Uterus (tissue), 2 donors: ENCODE results near the gene BAHCC1.

Experiments used
- POLR2A ChIP-seq, 2 donors: fragments of 450-650 bp; IDR thresholded peaks; one replicate each; pipeline ENCODE4 v1.6.1; 2016; ENCODE audit warnings: antibody characterized with exemption in 2 of 2, mild to moderate bottlenecking in 1 of 2, moderate library complexity in 1 of 2
- TF ChIP-seq, protein P1 (sequence below), 4 experiments: fragments of 200-600 bp in 2 of 4; fragments of 450-650 bp in 2 of 4; sonication (generic) in 2 of 4; IDR thresholded peaks; one replicate each; pipeline ENCODE4 v1.5.1; 2016 to 2019; ENCODE audit warnings: antibody characterized with exemption in 4 of 4, mild to moderate bottlenecking in 2 of 4, moderate library complexity in 1 of 4

DNA sequence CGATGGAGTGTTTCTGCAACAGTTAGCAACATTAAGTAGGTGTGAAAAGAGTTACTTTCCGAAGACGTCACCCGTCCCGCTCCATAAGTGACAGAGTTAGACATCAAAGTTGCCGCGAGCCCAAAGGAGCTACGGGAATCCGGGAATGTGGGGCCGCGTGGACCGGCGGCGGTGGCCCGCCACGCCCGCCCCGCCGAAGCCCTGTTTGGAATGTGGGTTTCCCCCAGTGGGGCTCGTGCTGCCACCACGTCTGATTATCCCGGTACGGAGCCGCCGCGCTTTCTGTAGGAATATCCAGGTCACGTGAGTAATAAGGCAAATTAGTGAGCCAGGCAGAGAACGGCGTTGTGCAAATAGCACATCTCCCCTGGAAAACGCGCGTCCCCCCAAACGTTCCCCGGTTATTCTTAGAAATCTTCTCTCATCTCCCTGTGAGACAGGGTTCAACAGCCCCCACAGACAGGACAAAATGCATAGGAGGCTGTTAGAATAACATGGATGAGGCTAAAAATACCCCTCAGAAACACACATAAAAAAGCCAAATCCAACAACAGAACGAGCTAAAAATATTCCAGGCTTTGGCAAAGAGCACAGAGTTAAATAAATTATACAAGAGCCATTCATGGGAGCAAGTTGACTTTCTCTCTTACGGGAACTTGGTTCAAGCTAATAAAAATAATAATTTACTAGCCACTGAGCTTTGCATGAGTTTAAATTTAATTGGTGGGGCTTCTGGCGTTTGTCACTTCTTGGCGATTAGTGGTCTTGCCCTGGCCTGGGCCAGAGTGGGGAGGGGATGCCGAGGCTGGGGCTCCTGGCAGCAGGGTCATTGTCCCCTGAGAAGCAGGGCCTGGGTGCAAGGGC is 8.6 kb downstream of the BAHCC1 start:
- TF ChIP-seq, protein P1, sequence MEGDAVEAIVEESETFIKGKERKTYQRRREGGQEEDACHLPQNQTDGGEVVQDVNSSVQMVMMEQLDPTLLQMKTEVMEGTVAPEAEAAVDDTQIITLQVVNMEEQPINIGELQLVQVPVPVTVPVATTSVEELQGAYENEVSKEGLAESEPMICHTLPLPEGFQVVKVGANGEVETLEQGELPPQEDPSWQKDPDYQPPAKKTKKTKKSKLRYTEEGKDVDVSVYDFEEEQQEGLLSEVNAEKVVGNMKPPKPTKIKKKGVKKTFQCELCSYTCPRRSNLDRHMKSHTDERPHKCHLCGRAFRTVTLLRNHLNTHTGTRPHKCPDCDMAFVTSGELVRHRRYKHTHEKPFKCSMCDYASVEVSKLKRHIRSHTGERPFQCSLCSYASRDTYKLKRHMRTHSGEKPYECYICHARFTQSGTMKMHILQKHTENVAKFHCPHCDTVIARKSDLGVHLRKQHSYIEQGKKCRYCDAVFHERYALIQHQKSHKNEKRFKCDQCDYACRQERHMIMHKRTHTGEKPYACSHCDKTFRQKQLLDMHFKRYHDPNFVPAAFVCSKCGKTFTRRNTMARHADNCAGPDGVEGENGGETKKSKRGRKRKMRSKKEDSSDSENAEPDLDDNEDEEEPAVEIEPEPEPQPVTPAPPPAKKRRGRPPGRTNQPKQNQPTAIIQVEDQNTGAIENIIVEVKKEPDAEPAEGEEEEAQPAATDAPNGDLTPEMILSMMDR (IDR thresholded peaks at IDR 0.05): no peak
- TF ChIP-seq POLR2A (IDR thresholded peaks at IDR 0.05): peak in 1 of 2 donors; percentile 28
